ENCODE data around the gene ZSCAN10. TPM values are rescaled to one million over a fixed set of nuclear protein-coding genes. Genes with fewer than 3 reads are reported as not detected.

ZSCAN10 gene
- total and polyA plus RNA-seq, 2 donors (not counting 3 experiments of a cell fraction or from before 2014, with no cell fraction given) = not detected

- Histone ChIP-seq H3K9me1 (replicated peaks; ENCODE audit: control insufficient read depth, extremely low read depth, insufficient read depth, low read length) (no peaks in the 10 kb centered on the region), H3K36me3 (ENCODE audit: control insufficient read depth in 2 of 2, extremely low read depth in 1 of 2, insufficient read depth in 2 of 2, low read length in 2 of 2) (peaks cover 4 to 25% of the 10 kb centered on the region in 2 experiments), H3K27ac (ENCODE audit: insufficient read depth, low read depth, low read length) (no peak overlapping the region), H3K9ac (replicated peaks; ENCODE audit: extremely low read depth, insufficient read depth, low read length) (no peak overlapping the region), H4K20me1 (replicated peaks; ENCODE audit: control insufficient read depth, extremely low read depth, insufficient read depth, low read length) (no peaks in the 10 kb centered on the region), H3K27me3 (ENCODE audit: control insufficient read depth in 2 of 2, insufficient read depth in 2 of 2, low read length in 2 of 2) (no peaks in the 10 kb centered on the region), H3K4me2 (ENCODE audit: insufficient read depth, low read length) (no peak overlapping the region), H3K79me2 (ENCODE audit: control insufficient read depth, insufficient read depth, low read length) (peaks cover 13% of the 10 kb centered on the region), H3K4me3 (replicated peaks in 1 of 3; ENCODE audit: insufficient read depth in 1 of 3, low read depth in 1 of 3, low read length in 3 of 3) (no peak overlapping the region), H3K9me3 (replicated peaks; ENCODE audit: control insufficient read depth, insufficient read depth, low read length) (no peaks in the 10 kb centered on the region), H2AFZ (ENCODE audit: low read depth, low read length) (no peak overlapping the region), H3K4me1 (ENCODE audit: control insufficient read depth, extremely low read depth, insufficient read depth, low read length) (peaks cover 18% of the 10 kb centered on the region)
- no peak for DNase-seq (ENCODE audit: low read depth, low spot score)
- TF ChIP-seq POLR2A (IDR thresholded peaks at IDR 0.05; ENCODE audit: low read depth, low read length) (no peak), MAX (IDR thresholded peaks at IDR 0.05; ENCODE audit: insufficient read depth, insufficient read length) (no peak), FOS (IDR thresholded peaks at IDR 0.05; ENCODE audit: borderline replicate concordance, insufficient read depth, low read length) (no peak), GATA2 (IDR thresholded peaks at IDR 0.05; ENCODE audit: insufficient read depth, insufficient read length, low read depth, low read length) (no peak), JUN (IDR thresholded peaks at IDR 0.05; ENCODE audit: borderline replicate concordance, insufficient read depth, insufficient read length, low read depth) (no peak), POLR2AphosphoS5 (IDR thresholded peaks at IDR 0.05; ENCODE audit: insufficient read depth, low read depth, low read length) (no peak), EZH2 (IDR thresholded peaks at IDR 0.05; ENCODE audit: borderline replicate concordance, low read depth, low read length, severe bottlenecking) (no peak), MYC (IDR thresholded peaks at IDR 0.05; ENCODE audit: low read depth, low read length) (no peak)
- TF ChIP-seq, protein P1, sequence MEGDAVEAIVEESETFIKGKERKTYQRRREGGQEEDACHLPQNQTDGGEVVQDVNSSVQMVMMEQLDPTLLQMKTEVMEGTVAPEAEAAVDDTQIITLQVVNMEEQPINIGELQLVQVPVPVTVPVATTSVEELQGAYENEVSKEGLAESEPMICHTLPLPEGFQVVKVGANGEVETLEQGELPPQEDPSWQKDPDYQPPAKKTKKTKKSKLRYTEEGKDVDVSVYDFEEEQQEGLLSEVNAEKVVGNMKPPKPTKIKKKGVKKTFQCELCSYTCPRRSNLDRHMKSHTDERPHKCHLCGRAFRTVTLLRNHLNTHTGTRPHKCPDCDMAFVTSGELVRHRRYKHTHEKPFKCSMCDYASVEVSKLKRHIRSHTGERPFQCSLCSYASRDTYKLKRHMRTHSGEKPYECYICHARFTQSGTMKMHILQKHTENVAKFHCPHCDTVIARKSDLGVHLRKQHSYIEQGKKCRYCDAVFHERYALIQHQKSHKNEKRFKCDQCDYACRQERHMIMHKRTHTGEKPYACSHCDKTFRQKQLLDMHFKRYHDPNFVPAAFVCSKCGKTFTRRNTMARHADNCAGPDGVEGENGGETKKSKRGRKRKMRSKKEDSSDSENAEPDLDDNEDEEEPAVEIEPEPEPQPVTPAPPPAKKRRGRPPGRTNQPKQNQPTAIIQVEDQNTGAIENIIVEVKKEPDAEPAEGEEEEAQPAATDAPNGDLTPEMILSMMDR (IDR thresholded peaks at IDR 0.05; ENCODE audit: extremely low read depth in 1 of 2, insufficient read depth in 1 of 2, low read depth in 1 of 2, low read length in 2 of 2) = no peak
- FAIRE-seq = no peak
- BruUV-seq (replicated peaks) = no TSS peak
- dilution Hi-C loops (cut with MboI; ENCODE audit: extremely low pct_ligation_motif_present, low sequenced_read_pairs) = no loop called here
- ChIA-PET POLR2A (interaction anchor here (1.1 kb wide), 1 partner anchor 13 kb away, joined by 5 read pairs; no protein-coding TSS in a partner anchor), CTCF (interaction anchor here (0.6 to 2.3 kb wide), 4 partner anchors 10 to 113 kb away, joined by 3 to 9 read pairs (median 6); no protein-coding TSS in a partner anchor)
- intact Hi-C loops (cut with micrococcal nuclease) = no loop called here
These were observed 16.5 kb upstream of the ZSCAN10 start for GRCh38 chr16:3115561-3115960.
